Mucosa of stomach (tissue), 1 donor: ENCODE results near the gene CFAP161.

Experiments used
- H3K27me3 ChIP-seq: one replicate; pipeline ENCODE4 v1.7.0; 2013; ENCODE audit warnings: mild to moderate bottlenecking, low read length; ENCODE audit not compliant: control insufficient read depth, insufficient read depth
- H3K36me3 ChIP-seq: one replicate; pipeline ENCODE4 v1.7.0; 2013; ENCODE audit warnings: low read length; ENCODE audit not compliant: control insufficient read depth, insufficient read depth
- H3K4me1 ChIP-seq: one replicate; pipeline ENCODE4 v1.7.0; 2013; ENCODE audit warnings: mild to moderate bottlenecking, low read length; ENCODE audit not compliant: control insufficient read depth, insufficient read depth
- H3K4me3 ChIP-seq: one replicate; pipeline ENCODE4 v1.7.0; 2013; ENCODE audit warnings: low read length
- H3K9ac ChIP-seq: one replicate; pipeline ENCODE4 v1.7.0; 2013; ENCODE audit warnings: mild to moderate bottlenecking, low read length, moderate library complexity
- H3K9me3 ChIP-seq: one replicate; pipeline ENCODE4 v1.7.0; 2013; ENCODE audit warnings: mild to moderate bottlenecking, low read length, moderate library complexity; ENCODE audit not compliant: control insufficient read depth
- donor health status: Pancreatic carcinoma.

CFAP161 gene

GRCh38 chr15:81097116-81097889 is 36.8 kb upstream of the CFAP161 start:
- Histone ChIP-seq H3K4me3 (no peak overlapping the region), H3K27me3 (peaks cover 15% of the 10 kb centered on the region), H3K9ac (no peak overlapping the region), H3K4me1 (no peaks in the 10 kb centered on the region), H3K36me3 (no peaks in the 10 kb centered on the region), H3K9me3 (no peaks in the 10 kb centered on the region)

GRCh38 chr15:81097890-81098280 is 36.2 kb upstream of the CFAP161 start:
- peaks cover 15% of the 10 kb centered on the region for H3K27me3 ChIP-seq
- H3K9me3 ChIP-seq, result no peaks in the 10 kb centered on the region
- no peak overlapping the region for H3K9ac ChIP-seq
- H3K4me3 ChIP-seq, result no peak overlapping the region
- no peaks in the 10 kb centered on the region for H3K4me1 ChIP-seq
- H3K36me3 ChIP-seq, result no peaks in the 10 kb centered on the region

GRCh38 chr15:81098349-81098748 is 35.7 kb upstream of the CFAP161 start:
- Histone ChIP-seq H3K9ac (no peak overlapping the region), H3K36me3 (no peaks in the 10 kb centered on the region), H3K4me1 (no peaks in the 10 kb centered on the region), H3K9me3 (no peaks in the 10 kb centered on the region), H3K4me3 (no peak overlapping the region), H3K27me3 (peaks cover 17% of the 10 kb centered on the region)

GRCh38 chr15:81098861-81099651 is 35.0 kb upstream of the CFAP161 start:
- Histone ChIP-seq H3K36me3 (no peaks in the 10 kb centered on the region), H3K9me3 (no peaks in the 10 kb centered on the region), H3K27me3 (peaks cover 21% of the 10 kb centered on the region), H3K4me3 (no peak overlapping the region), H3K9ac (no peak overlapping the region), H3K4me1 (no peaks in the 10 kb centered on the region)

- Histone ChIP-seq H3K9me3 (no peaks in the 10 kb centered on the region), H3K36me3 (no peaks in the 10 kb centered on the region), H3K4me3 (no peak overlapping the region), H3K27me3 (peaks cover 16% of the 10 kb centered on the region), H3K9ac (no peak overlapping the region), H3K4me1 (no peaks in the 10 kb centered on the region)
Measured at GRCh38 chr15:81101894-81102815, 31.9 kb upstream of the CFAP161 start.

GRCh38 chr15:81103857-81104256 is 30.2 kb upstream of the CFAP161 start:
- H3K4me1 ChIP-seq, result no peaks in the 10 kb centered on the region
- no peaks in the 10 kb centered on the region for H3K36me3 ChIP-seq
- no peak overlapping the region for H3K4me3 ChIP-seq
- H3K9ac ChIP-seq, result no peak overlapping the region
- H3K9me3 ChIP-seq, result no peaks in the 10 kb centered on the region
- peaks cover 13% of the 10 kb centered on the region for H3K27me3 ChIP-seq

- H3K9me3 ChIP-seq, result no peaks in the 10 kb centered on the region
- no peaks in the 10 kb centered on the region for H3K36me3 ChIP-seq
- H3K4me3 ChIP-seq, result no peak overlapping the region
- peaks cover 6% of the 10 kb centered on the region for H3K27me3 ChIP-seq
- H3K4me1 ChIP-seq, result no peaks in the 10 kb centered on the region
- H3K9ac ChIP-seq, result no peak overlapping the region
Measured at GRCh38 chr15:81105545-81105944, 28.5 kb upstream of the CFAP161 start.

GRCh38 chr15:81106560-81106959 is 27.5 kb upstream of the CFAP161 start:
- Histone ChIP-seq H3K9me3 (no peaks in the 10 kb centered on the region), H3K9ac (no peak overlapping the region), H3K36me3 (no peaks in the 10 kb centered on the region), H3K4me3 (no peak overlapping the region), H3K27me3 (peaks cover 6% of the 10 kb centered on the region), H3K4me1 (no peaks in the 10 kb centered on the region)

- Histone ChIP-seq H3K27me3 (peaks cover 6% of the 10 kb centered on the region), H3K4me3 (no peak overlapping the region), H3K9ac (no peak overlapping the region), H3K9me3 (no peaks in the 10 kb centered on the region), H3K4me1 (no peaks in the 10 kb centered on the region), H3K36me3 (no peaks in the 10 kb centered on the region)
Measured at GRCh38 chr15:81107889-81108288, 26.2 kb upstream of the CFAP161 start.

GRCh38 chr15:81108427-81108826 is 25.6 kb upstream of the CFAP161 start:
- Histone ChIP-seq H3K9ac (no peak overlapping the region), H3K9me3 (no peaks in the 10 kb centered on the region), H3K4me3 (no peak overlapping the region), H3K27me3 (peaks cover 3% of the 10 kb centered on the region), H3K36me3 (no peaks in the 10 kb centered on the region), H3K4me1 (peaks cover 4% of the 10 kb centered on the region)

- no peaks in the 10 kb centered on the region for H3K36me3 ChIP-seq
- no peaks in the 10 kb centered on the region for H3K27me3 ChIP-seq
- H3K4me3 ChIP-seq, result no peak overlapping the region
- H3K9ac ChIP-seq, result no peak overlapping the region
- no peaks in the 10 kb centered on the region for H3K9me3 ChIP-seq
- H3K4me1 ChIP-seq, result peaks cover 4% of the 10 kb centered on the region
Measured at GRCh38 chr15:81111018-81111417, 23.1 kb upstream of the CFAP161 start.
